Nephron (organoid): Measurements from ENCODE around the gene KRT3.

Experiments
- H3K27ac Mint-ChIP-seq, 3 experiments: 2 replicates each; pipeline ENCODE4 v1.8.0; 2020; ENCODE audit warnings: mixed read lengths in 3 of 3, mild to moderate bottlenecking in 2 of 3, moderate library complexity in 1 of 3
- H3K27me3 Mint-ChIP-seq: 2 replicates; pipeline ENCODE4 v1.8.0; 2021; ENCODE audit warnings: low read depth, mild to moderate bottlenecking, moderate library complexity, mixed read lengths
- H3K36me3 Mint-ChIP-seq: 2 replicates; pipeline ENCODE4 v1.8.0; 2020; ENCODE audit warnings: low read depth, mixed read lengths
- H3K4me1 Mint-ChIP-seq: 2 replicates; pipeline ENCODE4 v1.8.0; 2020; ENCODE audit warnings: mixed read lengths
- H3K4me3 Mint-ChIP-seq, 3 experiments: 2 replicates each; pipeline ENCODE4 v1.8.0; 2020; ENCODE audit warnings: mild to moderate bottlenecking in 3 of 3, mixed read lengths in 3 of 3, moderate library complexity in 2 of 3
- H3K9me3 Mint-ChIP-seq: 2 replicates; pipeline ENCODE4 v1.8.0; 2020; ENCODE audit warnings: mixed read lengths
- TF ChIP-seq, protein P1 (sequence below), 3 experiments: fragments of 200-600 bp; sonication (generic); IDR thresholded peaks; one replicate each; pipeline ENCODE4 v1.5.0; 2021; ENCODE audit warnings: antibody characterized with exemption in 3 of 3; ENCODE audit not compliant: unreplicated experiment in 3 of 3

KRT3 gene

GRCh38 chr12:52771505-52771904 lies 24.4 kb downstream of the KRT3 start:
- Mint-ChIP-seq H3K9me3 (peaks cover 2% of the 10 kb centered on the region), H3K27me3 (peaks cover 25% of the 10 kb centered on the region), H3K4me1 (no peaks in the 10 kb centered on the region), H3K36me3 (no peaks in the 10 kb centered on the region), H3K4me3 (no peak overlapping the region), H3K27ac (no peak overlapping the region)
- TF ChIP-seq, protein P1, sequence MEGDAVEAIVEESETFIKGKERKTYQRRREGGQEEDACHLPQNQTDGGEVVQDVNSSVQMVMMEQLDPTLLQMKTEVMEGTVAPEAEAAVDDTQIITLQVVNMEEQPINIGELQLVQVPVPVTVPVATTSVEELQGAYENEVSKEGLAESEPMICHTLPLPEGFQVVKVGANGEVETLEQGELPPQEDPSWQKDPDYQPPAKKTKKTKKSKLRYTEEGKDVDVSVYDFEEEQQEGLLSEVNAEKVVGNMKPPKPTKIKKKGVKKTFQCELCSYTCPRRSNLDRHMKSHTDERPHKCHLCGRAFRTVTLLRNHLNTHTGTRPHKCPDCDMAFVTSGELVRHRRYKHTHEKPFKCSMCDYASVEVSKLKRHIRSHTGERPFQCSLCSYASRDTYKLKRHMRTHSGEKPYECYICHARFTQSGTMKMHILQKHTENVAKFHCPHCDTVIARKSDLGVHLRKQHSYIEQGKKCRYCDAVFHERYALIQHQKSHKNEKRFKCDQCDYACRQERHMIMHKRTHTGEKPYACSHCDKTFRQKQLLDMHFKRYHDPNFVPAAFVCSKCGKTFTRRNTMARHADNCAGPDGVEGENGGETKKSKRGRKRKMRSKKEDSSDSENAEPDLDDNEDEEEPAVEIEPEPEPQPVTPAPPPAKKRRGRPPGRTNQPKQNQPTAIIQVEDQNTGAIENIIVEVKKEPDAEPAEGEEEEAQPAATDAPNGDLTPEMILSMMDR (IDR thresholded peaks at IDR 0.05; ENCODE audit: unreplicated experiment in 3 of 3) = no peak

GRCh38 chr12:52771088-52771487 lies 24.8 kb downstream of the KRT3 start:
- Mint-ChIP-seq H3K27me3 (peaks cover 21% of the 10 kb centered on the region), H3K9me3 (peaks cover 2% of the 10 kb centered on the region), H3K36me3 (no peaks in the 10 kb centered on the region), H3K4me3 (no peak overlapping the region), H3K4me1 (no peaks in the 10 kb centered on the region), H3K27ac (no peak overlapping the region)
- TF ChIP-seq, protein P1 (IDR thresholded peaks at IDR 0.05; ENCODE audit: unreplicated experiment in 3 of 3) = no peak

DNA sequence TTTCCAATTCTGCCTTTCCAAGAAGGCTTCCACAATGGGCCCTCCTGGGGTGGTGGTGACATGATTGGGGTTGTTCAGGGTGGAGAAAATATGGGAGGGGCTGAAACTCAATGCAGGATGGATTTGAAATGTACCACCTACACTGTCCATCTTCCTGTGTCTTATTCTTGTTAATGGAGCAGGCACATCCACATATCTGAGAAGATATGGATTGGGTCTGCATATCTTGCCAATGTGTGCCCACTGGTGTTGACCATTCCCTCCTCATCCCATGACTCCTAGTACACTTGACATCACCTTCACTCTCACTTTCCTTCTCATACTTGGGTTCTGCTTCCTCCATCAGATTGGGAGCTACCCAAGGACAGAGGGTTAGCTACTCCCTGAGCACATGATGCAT lies 26.0 kb downstream of the KRT3 start:
- Mint-ChIP-seq H3K9me3 (peaks cover 2% of the 10 kb centered on the region), H3K27ac (no peak overlapping the region), H3K4me3 (no peak overlapping the region), H3K4me1 (no peaks in the 10 kb centered on the region), H3K27me3 (peaks cover 19% of the 10 kb centered on the region), H3K36me3 (no peaks in the 10 kb centered on the region)
- TF ChIP-seq, protein P1 (IDR thresholded peaks at IDR 0.05; ENCODE audit: unreplicated experiment in 3 of 3) = no peak

GRCh38 chr12:52769354-52769753 lies 26.6 kb downstream of the KRT3 start:
- peaks cover 19% of the 10 kb centered on the region for H3K27me3 Mint-ChIP-seq
- no peak overlapping the region for H3K4me3 Mint-ChIP-seq
- H3K9me3 Mint-ChIP-seq = peaks cover 2% of the 10 kb centered on the region
- no peaks in the 10 kb centered on the region for H3K4me1 Mint-ChIP-seq
- H3K36me3 Mint-ChIP-seq = no peaks in the 10 kb centered on the region
- TF ChIP-seq, protein P1 (IDR thresholded peaks at IDR 0.05; ENCODE audit: unreplicated experiment in 3 of 3) = no peak
- H3K27ac Mint-ChIP-seq = no peak overlapping the region

DNA sequence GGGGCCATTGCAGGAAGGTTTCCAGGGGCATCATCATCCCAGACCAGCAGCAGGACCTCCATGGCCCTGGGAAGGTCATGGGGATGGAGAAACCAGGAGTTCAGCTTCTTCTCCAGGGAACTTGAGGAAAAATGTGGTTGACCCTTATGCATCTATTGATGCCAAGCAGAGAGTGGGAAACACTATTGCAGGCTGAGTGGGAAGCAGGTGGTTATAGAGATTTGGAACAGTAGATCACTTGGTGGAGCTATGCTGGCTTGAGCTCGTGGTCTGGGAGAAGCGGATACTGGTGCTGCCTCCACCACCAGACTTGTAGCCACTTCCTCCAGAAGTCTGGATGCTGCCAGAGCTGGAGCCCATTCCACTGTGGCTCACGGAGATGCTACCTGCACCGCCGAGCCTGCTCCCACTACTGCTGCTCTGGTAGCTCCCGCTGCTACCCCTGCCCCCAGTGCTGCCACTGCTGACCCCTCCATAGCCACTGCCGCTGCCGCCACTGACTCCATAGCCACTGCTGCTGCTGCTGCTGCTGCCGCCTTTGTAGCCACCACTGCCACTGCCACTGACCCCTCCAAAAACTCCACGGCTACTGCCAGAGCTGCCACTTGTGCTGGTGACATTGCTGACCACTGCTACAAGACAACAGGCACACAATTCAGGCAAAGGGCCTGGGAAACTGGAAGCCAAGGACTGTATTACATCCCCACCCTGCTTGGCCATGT lies 27.3 kb downstream of the KRT3 start:
- Mint-ChIP-seq H3K36me3 (no peaks in the 10 kb centered on the region), H3K4me3 (no peak overlapping the region), H3K9me3 (peaks cover 2% of the 10 kb centered on the region), H3K27ac (no peak overlapping the region), H3K27me3 (peaks cover 18% of the 10 kb centered on the region), H3K4me1 (no peaks in the 10 kb centered on the region)
- TF ChIP-seq, protein P1 (IDR thresholded peaks at IDR 0.05; ENCODE audit: unreplicated experiment in 3 of 3) = no peak

GRCh38 chr12:52767427-52767826 lies 28.5 kb downstream of the KRT3 start:
- H3K36me3 Mint-ChIP-seq = no peaks in the 10 kb centered on the region
- no peaks in the 10 kb centered on the region for H3K4me1 Mint-ChIP-seq
- peaks cover 14% of the 10 kb centered on the region for H3K27me3 Mint-ChIP-seq
- H3K27ac Mint-ChIP-seq = no peak overlapping the region
- H3K9me3 Mint-ChIP-seq = peaks cover 2% of the 10 kb centered on the region
- H3K4me3 Mint-ChIP-seq = no peak overlapping the region
- TF ChIP-seq, protein P1 (IDR thresholded peaks at IDR 0.05; ENCODE audit: unreplicated experiment in 3 of 3) = no peak
